Muscle layer of duodenum (tissue), 2 donors: ENCODE results near the gene THAP9.

Source experiments
- H3K27ac ChIP-seq: one replicate; pipeline ENCODE4 v1.7.0; 2013; ENCODE audit warnings: mild to moderate bottlenecking, low read length
- H3K27me3 ChIP-seq: one replicate; pipeline ENCODE4 v1.7.0; 2013; ENCODE audit warnings: low read depth, mild to moderate bottlenecking, control low read depth, low read length
- H3K36me3 ChIP-seq, 2 donors: one replicate each; pipeline ENCODE4 v1.7.0; 2013; ENCODE audit warnings: low read length in 2 of 2, control low read depth in 1 of 2, mild to moderate bottlenecking in 1 of 2; ENCODE audit not compliant: insufficient read depth in 2 of 2, control insufficient read depth in 1 of 2
- H3K4me1 ChIP-seq, 2 donors: one replicate each; pipeline ENCODE4 v1.7.0; 2013; ENCODE audit warnings: low read length in 2 of 2, mild to moderate bottlenecking in 2 of 2, control low read depth in 1 of 2, moderate library complexity in 1 of 2; ENCODE audit not compliant: insufficient read depth in 2 of 2, control insufficient read depth in 1 of 2
- H3K4me3 ChIP-seq, 2 donors: one replicate each; pipeline ENCODE4 v1.7.0; 2013; ENCODE audit warnings: low read length in 2 of 2, low read depth in 1 of 2, mild to moderate bottlenecking in 1 of 2
- H3K9me3 ChIP-seq, 2 donors: one replicate each; pipeline ENCODE4 v1.7.0; 2013; ENCODE audit warnings: low read length in 2 of 2, control low read depth in 1 of 2, mild to moderate bottlenecking in 1 of 2; ENCODE audit not compliant: control insufficient read depth in 1 of 2
- donor health status: healthy.

The THAP9 gene

GRCh38 chr4:82919386-82919785, 18.9 kb downstream of the THAP9 start:
- Histone ChIP-seq H3K36me3 (peaks cover 0 to 5% of the 10 kb centered on the region in 2 donors), H3K27ac (no peak overlapping the region)

DNA sequence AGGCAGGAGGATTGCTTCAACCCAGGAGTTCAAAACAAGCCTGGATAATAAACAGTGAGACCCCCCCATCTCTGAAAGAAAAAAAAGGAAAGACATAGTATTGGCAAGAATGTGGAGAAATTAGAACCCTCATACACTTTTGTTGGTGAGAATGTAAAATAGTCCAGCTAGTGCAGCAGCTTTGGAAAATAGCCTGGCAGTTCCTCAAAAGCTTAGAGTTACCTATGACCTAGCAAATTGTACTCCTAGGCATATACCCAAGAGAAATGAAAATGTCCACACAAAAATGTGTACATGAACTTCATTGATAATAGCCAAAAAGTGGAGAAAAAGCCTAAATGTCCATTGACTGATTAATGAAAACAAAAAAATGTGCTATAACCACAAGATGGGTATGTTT, 21.3 kb downstream of the THAP9 start:
- Histone ChIP-seq H3K9me3 (no peaks in the 10 kb centered on the region), H3K36me3 (peaks cover 0 to 4% of the 10 kb centered on the region in 2 donors), H3K4me1 (no peaks in the 10 kb centered on the region), H3K27ac (no peak overlapping the region), H3K4me3 (no peak overlapping the region), H3K27me3 (no peaks in the 10 kb centered on the region)

More at GRCh38 chr4:82919386-82919785, 18.9 kb downstream of the THAP9 start:
- Histone ChIP-seq H3K4me1 (no peaks in the 10 kb centered on the region), H3K4me3 (no peak overlapping the region), H3K9me3 (no peaks in the 10 kb centered on the region), H3K27me3 (no peaks in the 10 kb centered on the region)

DNA sequence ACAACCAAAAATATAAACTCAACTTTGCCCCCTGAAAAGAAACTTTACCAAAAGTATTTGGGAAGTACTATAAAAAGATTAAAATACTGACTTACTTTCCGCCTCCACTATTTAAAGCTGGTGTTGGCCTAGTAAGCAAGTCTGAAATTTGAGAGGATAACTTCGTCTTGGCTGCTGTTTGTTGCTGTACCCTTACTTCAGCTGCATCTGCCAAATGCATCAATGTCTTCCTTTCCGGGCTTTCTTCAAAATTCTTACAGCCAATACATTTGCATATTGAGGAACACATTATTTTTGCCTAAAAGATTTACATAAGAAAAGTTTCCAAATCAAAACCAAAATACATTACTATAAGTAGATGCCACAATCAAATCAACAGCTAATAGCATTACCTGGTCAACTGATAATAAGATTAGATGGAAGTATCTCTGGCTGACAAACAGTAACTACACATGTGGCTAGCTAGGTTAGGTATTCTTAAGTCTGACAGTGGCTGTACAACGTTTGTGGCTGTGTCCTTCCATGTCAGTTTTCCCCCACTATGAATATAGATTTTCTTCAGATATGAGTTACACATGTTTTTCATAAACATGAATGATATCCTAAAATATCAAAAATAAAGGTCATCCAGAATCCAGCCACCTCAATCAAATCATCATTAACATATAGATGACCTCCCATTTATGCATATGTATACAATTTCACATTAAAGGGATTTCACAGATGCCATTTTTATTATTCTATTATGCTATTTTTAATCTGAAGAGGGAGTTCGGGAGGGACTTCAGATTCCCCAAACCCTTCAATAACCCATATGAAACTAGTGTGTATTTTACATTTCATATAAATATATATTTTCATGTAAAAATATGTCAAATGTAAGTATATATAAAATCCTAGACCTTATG, 30.6 kb downstream of the THAP9 start:
- H3K27ac ChIP-seq: no peak overlapping the region
- no peak overlapping the region for H3K4me3 ChIP-seq
- H3K4me1 ChIP-seq: no peaks in the 10 kb centered on the region
- no peaks in the 10 kb centered on the region for H3K27me3 ChIP-seq
- peaks cover 15 to 20% of the 10 kb centered on the region in 2 donors for H3K36me3 ChIP-seq
- no peaks in the 10 kb centered on the region for H3K9me3 ChIP-seq

- H3K4me3 ChIP-seq: no peak overlapping the region
- H3K36me3 ChIP-seq: peaks cover 26 to 41% of the 10 kb centered on the region in 2 donors
- no peaks in the 10 kb centered on the region for H3K4me1 ChIP-seq
- no peaks in the 10 kb centered on the region for H3K27me3 ChIP-seq
- no peaks in the 10 kb centered on the region for H3K9me3 ChIP-seq
- no peak overlapping the region for H3K27ac ChIP-seq
Observed at GRCh38 chr4:82934441-82934840, 33.9 kb downstream of the THAP9 start.

GRCh38 chr4:82939414-82939813, 38.9 kb downstream of the THAP9 start:
- Histone ChIP-seq H3K9me3 (no peaks in the 10 kb centered on the region), H3K4me1 (no peaks in the 10 kb centered on the region), H3K36me3 (peaks cover 24 to 37% of the 10 kb centered on the region in 2 donors), H3K27me3 (no peaks in the 10 kb centered on the region), H3K4me3 (no peak overlapping the region), H3K27ac (no peak overlapping the region)

DNA sequence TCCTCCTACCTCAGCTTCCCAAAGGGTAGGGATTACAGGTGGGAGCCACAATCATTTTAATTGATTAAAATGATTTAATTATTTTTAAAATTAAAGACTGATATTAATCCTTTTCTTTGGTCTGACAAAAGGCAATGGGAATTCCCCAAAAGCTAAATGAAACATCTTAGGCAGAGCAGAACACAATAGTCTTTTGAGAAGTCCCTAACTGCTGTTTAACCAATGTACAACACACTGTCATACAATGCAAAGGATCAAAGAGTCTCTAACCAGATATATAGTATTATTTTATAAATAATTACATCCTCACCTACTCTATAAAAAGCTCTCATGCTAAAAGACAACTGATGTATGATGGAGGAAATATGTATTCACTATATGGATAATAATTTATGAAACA, 47.0 kb downstream of the THAP9 start:
- Histone ChIP-seq H3K27me3 (no peaks in the 10 kb centered on the region), H3K9me3 (no peaks in the 10 kb centered on the region), H3K4me1 (no peaks in the 10 kb centered on the region), H3K36me3 (peaks cover 0 to 5% of the 10 kb centered on the region in 2 donors), H3K4me3 (no peak overlapping the region), H3K27ac (no peak overlapping the region)

GRCh38 chr4:82948647-82949204, 48.2 kb downstream of the THAP9 start:
- Histone ChIP-seq H3K27ac (no peak overlapping the region), H3K9me3 (no peaks in the 10 kb centered on the region), H3K4me3 (no peak overlapping the region), H3K27me3 (no peaks in the 10 kb centered on the region), H3K4me1 (no peaks in the 10 kb centered on the region), H3K36me3 (peaks cover 0 to 7% of the 10 kb centered on the region in 2 donors)

GRCh38 chr4:82951196-82951595, 50.7 kb downstream of the THAP9 start:
- no peak overlapping the region for H3K27ac ChIP-seq
- no peaks in the 10 kb centered on the region for H3K4me1 ChIP-seq
- no peak overlapping the region for H3K4me3 ChIP-seq
- no peaks in the 10 kb centered on the region for H3K27me3 ChIP-seq
- peaks cover 0 to 4% of the 10 kb centered on the region in 2 donors for H3K36me3 ChIP-seq
- H3K9me3 ChIP-seq: no peaks in the 10 kb centered on the region

DNA sequence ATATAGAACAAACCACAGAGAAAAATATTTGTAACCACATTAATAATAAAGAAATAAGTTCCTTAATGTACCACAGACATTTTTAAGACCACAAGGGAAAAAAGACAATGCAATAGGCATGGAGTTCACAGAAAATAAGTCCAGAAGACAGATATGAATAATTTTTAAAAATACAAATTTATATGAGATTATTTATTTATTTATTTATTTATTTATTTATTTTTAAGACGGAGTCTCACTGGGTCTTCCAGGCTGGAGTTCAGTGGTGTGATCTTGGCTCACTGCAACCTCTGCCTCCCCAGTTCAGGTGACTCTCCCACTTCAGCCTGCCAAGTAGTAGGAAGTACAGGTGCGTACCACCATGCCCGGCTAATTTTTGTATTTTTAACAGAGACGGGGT, 53.7 kb downstream of the THAP9 start:
- Histone ChIP-seq H3K9me3 (no peaks in the 10 kb centered on the region), H3K27ac (no peak overlapping the region), H3K4me1 (no peaks in the 10 kb centered on the region), H3K27me3 (no peaks in the 10 kb centered on the region), H3K36me3 (peaks cover 0 to 4% of the 10 kb centered on the region in 2 donors), H3K4me3 (no peak overlapping the region)

DNA sequence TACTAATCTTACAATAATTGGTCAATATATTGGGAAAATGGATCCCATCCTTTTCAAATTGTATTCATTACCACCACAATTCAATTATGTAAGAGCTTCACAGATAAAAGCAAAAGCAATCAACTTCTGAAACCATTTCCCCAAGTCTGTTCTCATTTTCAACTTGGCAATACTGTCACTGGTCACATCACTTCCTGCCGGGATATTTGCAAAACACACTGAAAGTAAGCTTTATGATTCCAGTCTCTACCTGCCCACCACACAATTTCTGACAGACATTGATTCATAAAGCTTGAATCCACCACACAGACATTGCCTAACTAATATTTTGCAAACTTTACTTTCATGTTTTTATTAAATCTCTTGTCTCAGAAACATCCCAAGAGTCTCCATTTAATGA, 56.5 kb downstream of the THAP9 start:
- peaks cover 0 to 11% of the 10 kb centered on the region in 2 donors for H3K36me3 ChIP-seq
- H3K27ac ChIP-seq: no peak overlapping the region
- H3K27me3 ChIP-seq: no peaks in the 10 kb centered on the region
- no peak overlapping the region for H3K4me3 ChIP-seq
- H3K4me1 ChIP-seq: no peaks in the 10 kb centered on the region
- H3K9me3 ChIP-seq: no peaks in the 10 kb centered on the region

DNA sequence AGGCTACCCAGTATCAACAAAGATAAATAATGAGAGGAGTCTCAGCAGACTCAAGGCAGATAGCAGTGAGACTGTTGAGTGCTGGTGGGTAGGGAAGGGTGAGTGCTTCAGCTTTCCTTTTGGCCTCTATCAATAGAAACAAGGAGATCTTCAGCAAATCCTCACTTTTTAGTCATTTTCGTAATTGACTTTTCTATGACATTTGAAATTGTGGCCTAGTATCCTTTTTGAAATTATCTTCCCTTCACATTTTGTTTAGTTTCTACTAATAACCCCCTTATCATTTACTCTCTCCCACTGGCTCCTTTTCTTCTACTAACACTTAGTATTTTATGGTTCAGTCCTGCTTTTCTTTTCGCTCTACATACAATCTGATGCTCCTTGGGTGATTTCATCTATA, 65.2 kb downstream of the THAP9 start:
- H3K9me3 ChIP-seq: no peaks in the 10 kb centered on the region
- H3K36me3 ChIP-seq: peaks cover 16 to 34% of the 10 kb centered on the region in 2 donors
- no peak overlapping the region for H3K4me3 ChIP-seq
- H3K27me3 ChIP-seq: no peaks in the 10 kb centered on the region
- H3K27ac ChIP-seq: no peak overlapping the region
- H3K4me1 ChIP-seq: no peaks in the 10 kb centered on the region
